ENCODE measurements around the gene PHTF2.

PHTF2 gene

GRCh38 chr7:77811516-77812289 is 13.1 kb downstream of the PHTF2 start:
- Histone ChIP-seq H3K36me3 (ENCODE audit: insufficient read depth, low read length) (peaks cover 24% of the 10 kb centered on the region), H3K27me3 (ENCODE audit: insufficient read depth, low read length) (no peaks in the 10 kb centered on the region), H3K4me2 (ENCODE audit: low read length) (no peak overlapping the region), H3K4me3 (ENCODE audit: low read depth, low read length, poor library complexity, severe bottlenecking) (no peak overlapping the region), H3K79me2 (ENCODE audit: insufficient read depth, low read length) (peaks cover 85% of the 10 kb centered on the region), H3K9me2 (ENCODE audit: low read depth, low read length) (no peaks in the 10 kb centered on the region), H4K20me1 (ENCODE audit: insufficient read depth, low read length) (no peaks in the 10 kb centered on the region), H2AFZ (ENCODE audit: low read length) (no peak overlapping the region), H3K9ac (ENCODE audit: low read length) (no peak overlapping the region), H3K9me3 (ENCODE audit: low read length) (peaks cover 21% of the 10 kb centered on the region), H3F3A (ENCODE audit: insufficient read depth, low read length) (no peaks in the 10 kb centered on the region), H3K27ac (ENCODE audit: low read depth, low read length, poor library complexity, severe bottlenecking) (no peak overlapping the region), H3K4me1 (ENCODE audit: insufficient read depth, low read length, severe bottlenecking) (no peaks in the 10 kb centered on the region)
- TF ChIP-seq, protein P1, sequence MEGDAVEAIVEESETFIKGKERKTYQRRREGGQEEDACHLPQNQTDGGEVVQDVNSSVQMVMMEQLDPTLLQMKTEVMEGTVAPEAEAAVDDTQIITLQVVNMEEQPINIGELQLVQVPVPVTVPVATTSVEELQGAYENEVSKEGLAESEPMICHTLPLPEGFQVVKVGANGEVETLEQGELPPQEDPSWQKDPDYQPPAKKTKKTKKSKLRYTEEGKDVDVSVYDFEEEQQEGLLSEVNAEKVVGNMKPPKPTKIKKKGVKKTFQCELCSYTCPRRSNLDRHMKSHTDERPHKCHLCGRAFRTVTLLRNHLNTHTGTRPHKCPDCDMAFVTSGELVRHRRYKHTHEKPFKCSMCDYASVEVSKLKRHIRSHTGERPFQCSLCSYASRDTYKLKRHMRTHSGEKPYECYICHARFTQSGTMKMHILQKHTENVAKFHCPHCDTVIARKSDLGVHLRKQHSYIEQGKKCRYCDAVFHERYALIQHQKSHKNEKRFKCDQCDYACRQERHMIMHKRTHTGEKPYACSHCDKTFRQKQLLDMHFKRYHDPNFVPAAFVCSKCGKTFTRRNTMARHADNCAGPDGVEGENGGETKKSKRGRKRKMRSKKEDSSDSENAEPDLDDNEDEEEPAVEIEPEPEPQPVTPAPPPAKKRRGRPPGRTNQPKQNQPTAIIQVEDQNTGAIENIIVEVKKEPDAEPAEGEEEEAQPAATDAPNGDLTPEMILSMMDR (IDR thresholded peaks at IDR 0.05; ENCODE audit: low read length) = no peak
- no peak for TF ChIP-seq EZH2 (IDR thresholded peaks at IDR 0.05; ENCODE audit: borderline replicate concordance, low read length)

DNA sequence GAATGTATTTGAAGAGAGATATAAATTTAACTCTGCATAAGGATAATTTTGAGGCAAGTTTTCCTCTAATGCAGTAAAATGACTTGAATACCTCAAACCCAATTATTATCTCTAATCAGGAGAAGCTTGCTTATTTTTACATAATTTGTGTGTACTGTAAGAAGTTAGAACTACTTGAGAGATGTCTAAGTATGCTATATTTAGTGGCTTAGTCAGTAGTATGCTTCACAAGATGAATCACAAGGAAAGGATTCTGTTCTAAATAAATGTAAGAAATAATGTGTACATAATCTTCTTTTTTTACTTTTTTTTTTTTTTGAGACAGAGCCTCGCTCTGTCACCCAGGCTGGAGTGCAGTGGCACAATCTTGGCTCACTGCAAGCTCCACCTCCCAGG is 13.7 kb downstream of the PHTF2 start:
- H3F3A ChIP-seq (ENCODE audit: insufficient read depth, low read length) = no peaks in the 10 kb centered on the region
- H3K36me3 ChIP-seq (ENCODE audit: insufficient read depth, low read length) = peaks cover 30% of the 10 kb centered on the region
- no peaks in the 10 kb centered on the region for H3K9me2 ChIP-seq (ENCODE audit: low read depth, low read length)
- H3K4me2 ChIP-seq (ENCODE audit: low read length) = no peak overlapping the region
- H2AFZ ChIP-seq (ENCODE audit: low read length) = no peak overlapping the region
- no peak overlapping the region for H3K27ac ChIP-seq (ENCODE audit: low read depth, low read length, poor library complexity, severe bottlenecking)
- no peak overlapping the region for H3K9ac ChIP-seq (ENCODE audit: low read length)
- peaks cover 16% of the 10 kb centered on the region for H3K9me3 ChIP-seq (ENCODE audit: low read length)
- H3K27me3 ChIP-seq (ENCODE audit: insufficient read depth, low read length) = no peaks in the 10 kb centered on the region
- H3K79me2 ChIP-seq (ENCODE audit: insufficient read depth, low read length) = peaks cover 83% of the 10 kb centered on the region
- no peak overlapping the region for H3K4me3 ChIP-seq (ENCODE audit: low read depth, low read length, poor library complexity, severe bottlenecking)
- no peaks in the 10 kb centered on the region for H4K20me1 ChIP-seq (ENCODE audit: insufficient read depth, low read length)
- TF ChIP-seq EZH2 (IDR thresholded peaks at IDR 0.05; ENCODE audit: borderline replicate concordance, low read length) = no peak
- TF ChIP-seq, protein P1 (IDR thresholded peaks at IDR 0.05; ENCODE audit: low read length) = no peak
- H3K4me1 ChIP-seq (ENCODE audit: insufficient read depth, low read length, severe bottlenecking) = no peaks in the 10 kb centered on the region

GRCh38 chr7:77813180-77813579 is 14.6 kb downstream of the PHTF2 start:
- Histone ChIP-seq H3K4me3 (ENCODE audit: low read depth, low read length, poor library complexity, severe bottlenecking) (no peak overlapping the region), H3F3A (ENCODE audit: insufficient read depth, low read length) (no peaks in the 10 kb centered on the region), H3K36me3 (ENCODE audit: insufficient read depth, low read length) (peaks cover 39% of the 10 kb centered on the region), H3K27me3 (ENCODE audit: insufficient read depth, low read length) (no peaks in the 10 kb centered on the region), H3K4me1 (ENCODE audit: insufficient read depth, low read length, severe bottlenecking) (no peaks in the 10 kb centered on the region), H3K79me2 (ENCODE audit: insufficient read depth, low read length) (peaks cover 76% of the 10 kb centered on the region), H3K9me2 (ENCODE audit: low read depth, low read length) (no peaks in the 10 kb centered on the region), H4K20me1 (ENCODE audit: insufficient read depth, low read length) (no peaks in the 10 kb centered on the region), H2AFZ (ENCODE audit: low read length) (no peak overlapping the region), H3K9ac (ENCODE audit: low read length) (no peak overlapping the region), H3K4me2 (ENCODE audit: low read length) (no peak overlapping the region), H3K9me3 (ENCODE audit: low read length) (peaks cover 9% of the 10 kb centered on the region), H3K27ac (ENCODE audit: low read depth, low read length, poor library complexity, severe bottlenecking) (no peak overlapping the region)
- no peak for TF ChIP-seq EZH2 (IDR thresholded peaks at IDR 0.05; ENCODE audit: borderline replicate concordance, low read length)
- TF ChIP-seq, protein P1 (IDR thresholded peaks at IDR 0.05; ENCODE audit: low read length) = no peak
